GM18498 (cell line): Measurements from ENCODE around the gene ADAMTS12.
A peak's percentile ranks its signal among the peaks of the same experiment; 100 is the strongest.

ENCODE experiments used
- ATAC-seq: cut with Tn5 transposase; IDR thresholded peaks from one replicate; pipeline ENCODE4 v1.9.1; 2021; ENCODE audit warnings: mild to moderate bottlenecking, moderate library complexity; ENCODE audit not compliant: unreplicated experiment

Gene ADAMTS12

GRCh38 chr5:33721491-33722200 is 170.1 kb downstream of the ADAMTS12 start:
- ATAC-seq = no peak

- no peak for ATAC-seq
These were observed 171.6 kb downstream of the ADAMTS12 start for GRCh38 chr5:33720176-33720575.

GRCh38 chr5:33719769-33720168 is 172.0 kb downstream of the ADAMTS12 start:
- ATAC-seq = no peak

- ATAC-seq = no peak
These were observed 176.1 kb downstream of the ADAMTS12 start for GRCh38 chr5:33715661-33716060.

- ATAC-seq = no peak
These were observed 178.5 kb downstream of the ADAMTS12 start for GRCh38 chr5:33713136-33713765.

DNA sequence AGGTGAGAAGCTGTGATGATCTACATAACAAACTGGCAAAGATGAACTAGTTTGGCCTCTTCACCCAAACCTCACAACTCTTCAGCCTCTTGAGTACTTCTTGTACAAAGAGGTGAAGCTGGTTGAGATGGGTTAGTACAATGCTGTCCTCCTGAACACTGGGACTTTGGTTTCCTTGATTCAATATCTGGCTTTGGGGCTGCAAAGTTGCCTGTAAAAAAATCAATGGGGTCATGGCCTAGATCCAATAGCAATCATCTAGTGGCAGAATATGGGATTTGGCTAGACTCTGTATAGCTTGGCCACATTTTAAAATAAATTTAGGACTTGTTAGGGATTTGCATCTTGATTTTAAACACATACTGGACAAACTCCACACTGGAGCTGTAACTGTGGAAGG is 179.1 kb downstream of the ADAMTS12 start:
- no peak for ATAC-seq

- no peak for ATAC-seq
These were observed 180.6 kb downstream of the ADAMTS12 start for GRCh38 chr5:33711094-33711679.

DNA sequence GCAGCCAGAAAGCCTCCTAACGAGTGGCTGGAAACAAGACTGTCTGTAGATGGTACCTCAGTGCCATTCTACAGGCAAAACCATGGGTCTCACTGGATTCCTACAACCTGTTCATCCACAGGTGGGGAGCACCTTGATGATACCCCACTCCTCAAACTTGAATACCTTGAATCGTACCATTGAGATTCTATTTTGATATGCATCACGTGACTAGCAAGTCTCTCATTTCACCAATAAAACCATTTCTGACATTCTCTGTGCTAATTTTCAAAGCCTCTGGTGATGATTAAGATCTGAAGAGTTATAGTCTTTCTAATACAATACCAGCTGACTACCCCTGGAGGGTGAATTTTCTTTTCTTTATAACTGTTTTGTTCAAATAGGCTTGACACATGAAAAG is 188.9 kb downstream of the ADAMTS12 start:
- ATAC-seq = no peak

- no peak for ATAC-seq
These were observed 189.8 kb downstream of the ADAMTS12 start for GRCh38 chr5:33701951-33702350.

GRCh38 chr5:33701251-33701650 is 190.5 kb downstream of the ADAMTS12 start:
- no peak for ATAC-seq

DNA sequence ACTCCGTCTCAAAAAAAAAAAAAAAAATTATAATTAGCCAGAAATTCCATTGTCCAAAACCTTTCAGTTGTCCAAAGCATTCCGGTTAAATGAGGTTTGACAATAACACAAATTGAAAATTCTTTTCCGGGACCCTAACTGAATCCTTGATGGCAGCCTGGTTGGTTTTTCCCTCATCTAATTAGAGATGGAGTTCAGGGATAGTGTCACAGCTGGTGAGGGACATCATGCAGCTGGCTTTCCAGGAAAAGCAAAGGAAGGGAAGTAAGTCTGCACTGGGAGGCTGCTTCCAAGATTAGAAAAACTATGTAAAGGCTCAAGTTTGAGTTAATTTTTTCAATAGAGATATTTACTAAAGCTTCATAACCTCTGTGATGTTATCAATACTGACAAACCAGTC is 195.4 kb downstream of the ADAMTS12 start:
- no peak for ATAC-seq

DNA sequence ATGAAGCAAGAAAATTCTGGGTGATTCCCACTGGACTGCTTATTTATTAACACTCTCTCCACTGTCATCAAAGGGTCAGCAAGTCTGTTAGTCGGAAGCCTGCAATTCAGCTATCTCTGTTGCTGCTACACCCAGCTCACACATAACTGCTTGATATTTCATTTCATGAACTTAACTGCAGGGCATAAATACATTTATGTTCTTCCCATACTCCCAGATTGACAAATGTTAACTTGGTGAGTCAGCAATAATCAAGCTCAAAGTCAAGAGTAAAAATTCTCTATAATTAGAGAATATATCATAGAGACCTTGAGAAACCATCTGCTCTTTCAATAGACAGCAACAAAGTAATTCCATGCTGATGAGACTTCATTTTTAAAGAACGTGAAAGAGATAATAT is 198.8 kb downstream of the ADAMTS12 start:
- no peak for ATAC-seq

DNA sequence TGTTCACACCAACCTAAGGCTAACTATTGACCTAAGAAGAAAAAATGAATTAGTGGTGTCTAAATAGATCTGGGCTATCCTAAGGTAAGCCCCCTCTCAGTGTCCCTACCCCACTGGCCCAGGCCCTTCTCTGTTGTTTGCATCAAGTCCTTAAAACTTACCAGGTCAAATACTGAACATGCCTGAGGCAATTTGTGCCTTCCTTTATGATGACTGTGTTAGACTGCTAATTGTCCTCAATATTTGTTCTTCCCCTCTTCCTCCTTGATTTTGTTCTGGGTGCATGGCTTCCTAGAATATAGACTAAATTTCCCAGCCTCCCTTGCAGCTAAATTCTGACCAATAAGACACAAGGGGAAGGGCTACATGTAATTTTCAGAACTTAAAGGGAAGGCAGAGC is 199.9 kb downstream of the ADAMTS12 start:
- ATAC-seq = no peak

DNA sequence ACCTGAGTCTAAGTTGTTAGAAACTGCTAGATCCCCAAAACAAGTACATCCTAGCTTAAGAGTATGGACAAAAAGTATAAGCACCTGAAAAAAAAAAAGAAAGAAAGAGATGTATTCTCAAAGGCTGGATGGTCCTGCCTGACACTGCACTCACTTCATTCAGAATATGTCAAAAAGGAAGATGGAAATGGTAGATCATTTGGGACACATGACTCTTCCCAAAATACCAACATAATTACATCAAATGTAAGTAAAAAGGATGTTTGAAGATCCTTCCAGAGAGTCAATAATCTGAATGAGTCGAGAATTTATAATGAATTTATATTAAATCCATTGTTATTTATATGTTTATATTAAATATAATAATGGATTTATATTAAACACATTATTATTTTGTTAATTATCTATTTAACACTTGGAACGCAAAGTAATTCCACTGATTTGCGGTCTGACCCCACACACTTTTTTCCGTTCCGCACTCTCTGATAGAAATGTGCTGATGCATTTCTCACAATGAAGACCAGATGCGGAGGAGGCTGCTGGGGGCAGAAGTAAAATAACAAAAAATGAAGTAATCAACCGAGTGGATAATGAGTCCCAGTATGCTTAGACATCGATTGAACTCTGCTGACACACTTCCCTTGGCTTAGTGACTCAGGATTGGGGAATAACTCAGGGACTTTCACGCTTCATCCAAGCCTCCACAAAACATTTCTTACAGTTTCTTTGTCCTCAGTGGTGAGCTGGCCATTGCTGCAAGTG is 201.2 kb downstream of the ADAMTS12 start:
- ATAC-seq = no peak

DNA sequence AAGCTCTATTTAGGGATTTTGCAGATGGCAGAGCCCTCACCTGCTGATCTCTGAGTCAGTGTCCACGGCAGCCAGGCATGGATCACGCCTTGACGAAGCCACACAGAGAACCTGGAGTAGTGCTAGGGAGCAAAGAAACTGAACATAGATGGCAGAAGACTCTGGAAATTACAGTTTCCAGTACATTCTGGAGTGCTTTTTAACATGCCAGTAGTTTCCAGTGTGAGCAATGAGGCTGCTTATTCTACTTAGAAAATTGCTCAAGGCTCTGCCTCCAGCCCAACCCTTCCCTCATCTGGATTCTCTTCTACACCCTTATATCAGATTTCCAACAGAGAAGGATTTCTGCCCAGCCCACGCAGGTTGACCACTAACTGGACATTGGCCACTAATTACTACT is 203.3 kb downstream of the ADAMTS12 start:
- no peak for ATAC-seq

- no peak for ATAC-seq
These were observed 203.7 kb downstream of the ADAMTS12 start for GRCh38 chr5:33688066-33688465.

DNA sequence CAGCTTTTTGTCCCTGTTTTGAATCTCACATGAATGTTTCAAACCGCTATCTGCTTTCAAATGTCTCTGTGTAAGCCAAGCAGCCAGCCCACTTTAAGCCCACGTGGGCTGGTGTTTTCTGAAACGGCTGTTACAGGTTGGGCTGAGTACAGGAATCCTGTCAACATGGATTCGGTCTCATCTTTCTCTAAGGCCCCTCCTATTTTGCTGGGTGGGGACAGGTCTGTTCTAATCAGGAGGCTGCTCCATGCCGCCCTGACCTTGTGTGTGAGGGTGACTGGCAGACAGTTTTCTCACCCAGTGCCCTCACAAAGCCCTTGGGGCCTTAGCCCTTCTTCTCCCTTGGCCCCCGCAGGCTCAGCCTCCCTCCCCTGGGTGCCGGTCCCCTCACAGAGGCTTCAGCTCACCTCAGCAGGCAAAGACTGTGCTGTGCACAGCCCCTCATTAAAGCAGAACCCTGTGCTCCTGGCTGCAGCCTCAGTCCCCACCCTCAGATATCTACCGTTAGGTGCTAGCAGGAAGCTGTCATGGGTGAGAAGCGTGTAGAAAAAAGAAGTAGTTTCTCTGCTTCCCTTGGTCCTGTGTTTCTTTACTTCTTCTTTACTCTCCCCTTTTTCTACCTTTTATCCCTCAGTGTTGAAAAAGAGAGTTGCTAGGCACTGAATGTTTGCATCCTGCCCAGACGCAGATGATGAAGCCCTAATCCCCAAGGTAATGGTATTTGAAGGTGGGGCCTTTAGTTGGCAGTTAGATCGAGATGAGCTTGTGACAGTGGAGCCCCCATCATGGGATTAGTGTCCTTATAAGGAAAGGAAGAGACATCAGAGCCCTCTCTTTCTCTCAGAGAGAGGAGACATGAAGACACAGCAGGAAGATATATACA is 205.7 kb downstream of the ADAMTS12 start:
- ATAC-seq = no peak

DNA sequence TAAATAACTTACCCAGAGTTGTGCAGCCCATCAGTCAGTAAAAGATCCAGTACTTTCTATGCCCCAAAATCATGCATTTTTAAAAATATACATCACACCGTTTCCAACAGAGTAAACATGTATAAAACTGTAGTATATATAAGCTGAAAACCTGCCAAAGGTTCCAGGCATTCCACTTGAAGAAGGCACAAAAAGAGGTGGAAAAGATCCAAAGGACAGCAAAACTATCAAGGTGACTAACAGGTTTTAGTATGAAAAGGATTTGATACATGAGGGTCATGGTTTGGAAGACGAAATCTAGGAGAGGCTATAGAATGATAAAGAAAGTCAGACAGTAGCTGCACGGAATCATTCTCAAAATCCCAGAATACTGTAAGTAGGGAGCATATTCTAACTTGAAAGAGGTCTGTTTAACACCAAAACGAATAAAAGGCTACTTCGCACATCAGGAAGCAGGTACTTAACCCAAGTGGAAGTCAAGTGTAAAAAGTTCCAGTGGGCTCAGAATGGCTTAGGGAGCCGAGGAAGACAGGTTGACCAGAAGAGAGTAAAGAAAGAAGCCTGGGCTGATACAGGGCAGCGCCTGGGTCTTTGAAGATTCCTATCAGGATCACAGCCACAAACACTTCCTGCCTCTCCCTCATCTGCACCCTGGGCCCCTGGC is 207.2 kb downstream of the ADAMTS12 start:
- no peak for ATAC-seq

DNA sequence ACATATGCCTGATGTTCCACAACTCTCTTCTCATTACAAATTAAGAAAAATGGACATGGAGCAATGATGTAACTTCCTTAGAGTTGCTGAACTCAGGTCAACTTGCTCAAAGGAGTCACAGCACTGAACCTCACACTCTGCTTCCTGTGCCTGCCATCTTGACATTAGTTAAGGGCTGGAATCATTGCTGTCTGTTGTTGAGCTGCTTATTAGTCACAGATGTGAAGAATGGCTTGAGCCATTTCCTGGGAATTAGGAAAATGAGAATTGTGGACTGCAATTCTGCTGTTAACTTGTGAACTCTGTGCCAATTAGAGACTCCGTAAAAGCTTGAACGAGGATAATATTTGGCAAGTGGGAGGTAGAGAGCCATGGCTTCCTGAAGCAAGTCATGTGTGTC is 212.0 kb downstream of the ADAMTS12 start:
- no peak for ATAC-seq

GRCh38 chr5:33675958-33676464 is 215.8 kb downstream of the ADAMTS12 start:
- peak; percentile 79 for ATAC-seq
